HCT116 (cell line): ENCODE data around the gene ORC5. TPM values are rescaled to one million over a fixed set of nuclear protein-coding genes. Genes with fewer than 3 reads are reported as not detected.

Source experiments
- ATAC-seq: fragments of 200-7000 bp; cut with Tn5 transposase; 2 replicates; pipeline ENCODE4 v1.9.1; 2020; ENCODE audit warnings: mild to moderate bottlenecking, moderate library complexity
- BruUV-seq: library from RNA; stranded (reverse); fragments of 400-500 nt; replicated peaks from 2 replicates; lab custom pipeline; 2021; lab: Mats Ljungman, UMichigan
- CTCF ChIA-PET: fragments of 300-600 bp; sonication (Branson Sonifier 250); formaldehyde crosslinking; loops from one replicate; lab custom pipeline; 2021; ENCODE audit warnings: antibody characterized with exemption; lab: Charles Lee
- POLR2A ChIA-PET: fragments of 300-600, 350-600 bp; sonication (Branson Sonifier 250); formaldehyde crosslinking; loops from one replicate; lab custom pipeline; 2021; ENCODE audit warnings: antibody characterized with exemption; lab: Charles Lee
- RAD21 ChIA-PET, 2 experiments: fragments of 300-600 bp; sonication (Branson Sonifier 250); formaldehyde crosslinking; loops; one replicate each; lab custom pipeline; 2023; ENCODE audit warnings: low total read pairs in 2 of 2; ENCODE audit not compliant: uncharacterized antibody in 2 of 2, unreplicated experiment in 2 of 2, low non-redundant PET in 1 of 2; lab: Charles Lee
- DNase-seq: peaks from one replicate; pipeline ENCODE4 v3.0.0-alpha.2; 2010; ENCODE audit warnings: low read depth, low spot score
- H2AFZ ChIP-seq: fragments of 200-600 bp; shearing (Covaris generic), sonication (generic); 2 replicates; pipeline ENCODE4 v1.6.1; 2017; ENCODE audit warnings: low read depth, mixed run types, mixed read lengths, antibody characterized with exemption, low read length; ENCODE audit not compliant: poor library complexity, severe bottlenecking
- H3K27ac ChIP-seq: 2 replicates; pipeline ENCODE4 v1.5.1; 2012; ENCODE audit warnings: low read depth, low read length
- H3K27me3 ChIP-seq: fragments of 200-600 bp; sonication (generic); 2 replicates; pipeline ENCODE4 v1.6.1; 2016; ENCODE audit warnings: mixed run types, low read length, mixed read lengths; ENCODE audit not compliant: insufficient read depth
- H3K36me3 ChIP-seq, 2 experiments: fragments of 200-500 bp in 1 of 2; fragments of 200-600 bp in 1 of 2; sonication (Bioruptor generic) in 1 of 2; sonication (generic) in 1 of 2; 2 replicates each; pipeline versions ENCODE4 v1.5.1 to v1.6.1; 2014 to 2016; ENCODE audit warnings: low read length in 2 of 2, inconsistent platforms in 1 of 2, mixed read lengths in 1 of 2, mixed run types in 1 of 2; ENCODE audit not compliant: insufficient read depth in 2 of 2, control insufficient read depth in 1 of 2
- H3K4me1 ChIP-seq, 2 experiments: fragments of 200-600 bp in 1 of 2; sonication (generic) in 1 of 2; 2 replicates each; pipeline versions ENCODE4 v1.5.1 to v1.6.1; 2012 to 2017; ENCODE audit warnings: low read length in 2 of 2, inconsistent platforms in 1 of 2, mild to moderate bottlenecking in 1 of 2, mixed read lengths in 1 of 2, mixed run types in 1 of 2, moderate library complexity in 1 of 2; ENCODE audit not compliant: insufficient read depth in 2 of 2, control insufficient read depth in 1 of 2
- H3K4me2 ChIP-seq: fragments of 200-600 bp; sonication (generic); 2 replicates; pipeline ENCODE4 v1.6.1; 2017; ENCODE audit warnings: mixed run types, low read length, mixed read lengths
- H3K4me3 ChIP-seq, 2 experiments: fragments of 200-600 bp in 1 of 2; sonication (generic) in 1 of 2; replicated peaks in 1 of 2; 2 replicates each; pipeline ENCODE4 v1.5.1; 2011 to 2016; ENCODE audit warnings: low read length in 2 of 2, control low read depth in 1 of 2, low read depth in 1 of 2, mild to moderate bottlenecking in 1 of 2, mixed read lengths in 1 of 2, mixed run types in 1 of 2
- H3K79me2 ChIP-seq: fragments of 200-600 bp; sonication (generic); 2 replicates; pipeline ENCODE4 v1.6.1; 2017; ENCODE audit warnings: mild to moderate bottlenecking, mixed run types, low read length, moderate library complexity, mixed read lengths; ENCODE audit not compliant: insufficient read depth
- H3K9ac ChIP-seq: fragments of 200-600 bp; sonication (generic); 2 replicates; pipeline ENCODE4 v1.6.1; 2016; ENCODE audit warnings: low read length, mixed read lengths
- H3K9me2 ChIP-seq: fragments of 200-600 bp; sonication (generic), shearing (Covaris generic); 2 replicates; pipeline ENCODE4 v1.6.1; 2017; ENCODE audit warnings: mixed run types, mild to moderate bottlenecking, moderate library complexity; ENCODE audit not compliant: insufficient read depth
- H3K9me3 ChIP-seq, 2 experiments: fragments of 200-500 bp in 1 of 2; fragments of 200-600 bp in 1 of 2; sonication (Bioruptor generic) in 1 of 2; sonication (generic) in 1 of 2; 2 replicates each; pipeline ENCODE4 v1.6.1; 2014 to 2017; ENCODE audit warnings: low read length in 2 of 2, mixed read lengths in 2 of 2, inconsistent platforms in 1 of 2, low read depth in 1 of 2, mild to moderate bottlenecking in 1 of 2, mixed run types in 1 of 2, moderate library complexity in 1 of 2; ENCODE audit not compliant: control insufficient read depth in 1 of 2, insufficient read depth in 1 of 2
- H4K20me1 ChIP-seq: fragments of 200-600 bp; sonication (generic), shearing (Covaris generic); 2 replicates; pipeline ENCODE4 v1.6.1; 2017; ENCODE audit warnings: mixed run types, mild to moderate bottlenecking, moderate library complexity; ENCODE audit not compliant: insufficient read depth
- CBX3 ChIP-seq: IDR thresholded peaks from 2 replicates; pipeline ENCODE4 v1.6.1; 2012; ENCODE audit warnings: low read depth
- CEBPB ChIP-seq: IDR thresholded peaks from 2 replicates; pipeline ENCODE4 v1.6.1; 2012; ENCODE audit warnings: low read depth
- EGR1 ChIP-seq: IDR thresholded peaks from 2 replicates; pipeline ENCODE4 v1.6.1; 2012; ENCODE audit warnings: low read depth
- ELF1 ChIP-seq: IDR thresholded peaks from 2 replicates; pipeline ENCODE4 v1.6.1; 2012; ENCODE audit warnings: low read depth, borderline replicate concordance
- EZH2 ChIP-seq: fragments of 200-600 bp; sonication (generic); IDR thresholded peaks from 2 replicates; pipeline ENCODE4 v1.6.1; 2017; ENCODE audit warnings: antibody characterized with exemption, mixed run types
- EZH2phosphoT487 ChIP-seq: fragments of 200-600 bp; IDR thresholded peaks from 2 replicates; pipeline ENCODE4 v1.6.1; 2018; ENCODE audit warnings: antibody characterized with exemption, borderline replicate concordance
- FOSL1 ChIP-seq: IDR thresholded peaks from 2 replicates; pipeline ENCODE4 v1.6.1; 2012; ENCODE audit warnings: low read depth
- JUND ChIP-seq: IDR thresholded peaks from 2 replicates; pipeline ENCODE4 v1.6.1; 2012
- POLR2A ChIP-seq: IDR thresholded peaks from 2 replicates; pipeline ENCODE4 v1.7.0; 2011; ENCODE audit warnings: borderline replicate concordance; ENCODE audit not compliant: insufficient read depth, insufficient read length; ENCODE audit errors: extremely low read depth
- POLR2AphosphoS5 ChIP-seq: IDR thresholded peaks from 2 replicates; pipeline ENCODE4 v1.6.1; 2011; ENCODE audit warnings: mild to moderate bottlenecking, low read depth, low read length, moderate library complexity
- RAD21 ChIP-seq: IDR thresholded peaks from 2 replicates; pipeline ENCODE4 v1.6.1; 2012; ENCODE audit warnings: low read depth, mild to moderate bottlenecking
- REST ChIP-seq: IDR thresholded peaks from 2 replicates; pipeline ENCODE4 v1.6.1; 2012; ENCODE audit warnings: low read depth
- SP1 ChIP-seq: IDR thresholded peaks from 2 replicates; pipeline ENCODE4 v1.6.1; 2012; ENCODE audit warnings: low read depth
- TCF7L2 ChIP-seq: IDR thresholded peaks from 2 replicates; pipeline ENCODE4 v1.7.0; 2011; ENCODE audit warnings: borderline replicate concordance, inconsistent platforms; ENCODE audit not compliant: insufficient read depth, insufficient read length; ENCODE audit errors: extremely low read depth
- YY1 ChIP-seq: IDR thresholded peaks from 2 replicates; pipeline ENCODE4 v1.6.1; 2011; ENCODE audit warnings: low read length, low read depth, moderate library complexity, mild to moderate bottlenecking; ENCODE audit not compliant: insufficient replicate concordance; ENCODE audit errors: extremely low read depth
- ZBTB33 ChIP-seq: IDR thresholded peaks from 2 replicates; pipeline ENCODE4 v1.6.1; 2011; ENCODE audit warnings: mild to moderate bottlenecking, low read length, moderate library complexity; ENCODE audit not compliant: insufficient replicate concordance; ENCODE audit errors: extremely low read depth
- ZFX ChIP-seq: fragments of 450-650 bp; IDR thresholded peaks from 2 replicates; pipeline ENCODE4 v1.6.1; 2017
- intact Hi-C: fragments of 100-400 bp; cut with micrococcal nuclease; formaldehyde crosslinking; loops from 2 replicates; pipeline ENCODE4 v1.10.0; 2022
- total RNA-seq: library from RNA; stranded (reverse); gene quantifications from one replicate; pipeline ENCODE4 v1.2.1, GENCODE V29; 2021; ENCODE audit not compliant: unreplicated experiment

Gene ORC5
- total RNA-seq, 1 experiment from 2014 or later, result 30.2 TPM

- TF ChIP-seq REST (no peak), JUND (no peak), SP1 (no peak)
- TF ChIP-seq, all 23 proteins: peak for 0
Observed at GRCh38 chr7:104192434-104192833, 15.4 kb downstream of the ORC5 start (continued).

- H2AFZ ChIP-seq, result no peak overlapping the region
- H3K27ac ChIP-seq, result no peak overlapping the region
- ChIA-PET RAD21 (interaction anchor here in 1 of 2 experiments (0.6 kb wide), 1 partner anchor 11 kb away, joined by 3 read pairs; no protein-coding TSS in a partner anchor), POLR2A (no interaction called here), CTCF (no interaction called here)
- no peaks in the 10 kb centered on the region for H4K20me1 ChIP-seq
- H3K79me2 ChIP-seq, result peaks cover 6% of the 10 kb centered on the region; the same call in 1 of the 2 replicates
- TF ChIP-seq POLR2AphosphoS5 (no peak), ZBTB33 (no peak), CEBPB (no peak), EZH2 (no peak), ZFX (no peak), RAD21 (no peak), POLR2A (no peak), ELF1 (no peak), YY1 (no peak), SP1 (no peak), FOSL1 (no peak), CBX3 (no peak), TCF7L2 (no peak), EZH2phosphoT487 (no peak), EGR1 (no peak)
- H3K27me3 ChIP-seq, result no peaks in the 10 kb centered on the region
- intact Hi-C loops, result no loop called here
- H3K4me3 ChIP-seq, result no peak overlapping the region
- H3K4me2 ChIP-seq, result no peak overlapping the region
- H3K36me3 ChIP-seq, result peaks cover 7 to 51% of the 10 kb centered on the region in 2 experiments
- H3K9me2 ChIP-seq, result no peaks in the 10 kb centered on the region
- no peaks in the 10 kb centered on the region for H3K4me1 ChIP-seq
- H3K9me3 ChIP-seq, result peaks cover 3 to 4% of the 10 kb centered on the region in 2 experiments; a peak in 2 of 4 replicates
- ATAC-seq (no peak), DNase-seq (no peak)
- no peak overlapping the region for H3K9ac ChIP-seq
- no TSS peak for BruUV-seq
Observed at GRCh38 chr7:104185346-104185745, 22.5 kb downstream of the ORC5 start.
